ENCODE results near the gene POLR3K. TPM values are rescaled to one million over a fixed set of nuclear protein-coding genes. Genes with fewer than 3 reads are reported as not detected.
"Not testable (repeated sequence)": the region's sequence is repeated elsewhere in the genome, so short reads cannot be mapped to it uniquely, and the experiment has no call there.

Gene POLR3K
- total and polyA plus RNA-seq, 4 donors: 2.8 to 9.8 (median 7.4) TPM

GRCh38 chr16:38941-39892 is 14.2 kb downstream of the POLR3K start:
- no peak overlapping the region for H3K4me3 ChIP-seq (ENCODE audit: low read depth in 1 of 3, low read length in 3 of 3)
- H3K9ac ChIP-seq (ENCODE audit: low read depth in 1 of 2, low read length in 2 of 2): no peak overlapping the region
- 90% methylated on average over 13 of the region's 13 CpGs for WGBS
- H3K9me3 ChIP-seq (ENCODE audit: control insufficient read depth in 4 of 4, low read length in 3 of 4): no peaks in the 10 kb centered on the region
- TF ChIP-seq HNF4A (conservative IDR thresholded peaks at IDR 0.05) (no peak), HNF4G (IDR thresholded peaks at IDR 0.05) (no peak), RXRA (IDR thresholded peaks at IDR 0.05) (no peak), CTCF (IDR thresholded peaks at IDR 0.05; ENCODE audit: low read depth, low read length, missing input control) (no peak), ATF3 (IDR thresholded peaks at IDR 0.05) (no peak), NR2F2 (IDR thresholded peaks at IDR 0.05) (no peak), SP1 (IDR thresholded peaks at IDR 0.05) (no peak), JUND (IDR thresholded peaks at IDR 0.05) (no peak), GABPA (IDR thresholded peaks at IDR 0.05 in 1 of 2, conservative IDR thresholded peaks at IDR 0.05 in 1 of 2) (no peak), YY1 (IDR thresholded peaks at IDR 0.05) (no peak), TAF1 (conservative IDR thresholded peaks at IDR 0.05) (no peak), MAX (IDR thresholded peaks at IDR 0.05) (no peak), REST (IDR thresholded peaks at IDR 0.05) (no peak), ZBTB33 (IDR thresholded peaks at IDR 0.05) (no peak)
- no peaks in the 10 kb centered on the region for H3K27me3 ChIP-seq (ENCODE audit: control insufficient read depth in 4 of 4, insufficient read depth in 4 of 4, low read length in 3 of 4)
- no peak for DNase-seq (ENCODE audit: low spot score)
- H3K27ac ChIP-seq (ENCODE audit: low read depth in 1 of 2, low read length in 2 of 2): peak overlapping the region in 1 of 2 donors; percentile 10
- H3K36me3 ChIP-seq (ENCODE audit: control insufficient read depth in 4 of 4, insufficient read depth in 3 of 4, low read depth in 1 of 4, low read length in 3 of 4): peaks cover 0 to 3% (median under 1%) of the 10 kb centered on the region in 4 donors
- peaks cover 0 to 7% (median 1%) of the 10 kb centered on the region in 4 donors for H3K4me1 ChIP-seq (ENCODE audit: control insufficient read depth in 4 of 4, insufficient read depth in 4 of 4, low read length in 3 of 4)

GRCh38 chr16:38206-38605 is 15.2 kb downstream of the POLR3K start:
- H3K9me3 ChIP-seq (ENCODE audit: control insufficient read depth in 4 of 4, low read length in 3 of 4); DNase-seq (ENCODE audit: low spot score); H3K36me3 ChIP-seq (ENCODE audit: control insufficient read depth in 4 of 4, insufficient read depth in 3 of 4, low read depth in 1 of 4, low read length in 3 of 4); H3K27ac ChIP-seq (ENCODE audit: low read depth in 1 of 2, low read length in 2 of 2); H3K4me1 ChIP-seq (ENCODE audit: control insufficient read depth in 4 of 4, insufficient read depth in 4 of 4, low read length in 3 of 4); H3K27me3 ChIP-seq (ENCODE audit: control insufficient read depth in 4 of 4, insufficient read depth in 4 of 4, low read length in 3 of 4); H3K4me3 ChIP-seq (ENCODE audit: low read depth in 1 of 3, low read length in 3 of 3); H3K9ac ChIP-seq (ENCODE audit: low read depth in 1 of 2, low read length in 2 of 2): not testable (repeated sequence)
- WGBS: 95% methylated on average over 11 of the region's 11 CpGs

Data from liver (tissue), 9 donors.